Spleen (tissue), 11 donors: ENCODE results near the gene POLA2. TPM values are rescaled to one million over a fixed set of nuclear protein-coding genes. Genes with fewer than 3 reads are reported as not detected.

ENCODE experiments used
- DNase-seq: peaks from one replicate; pipeline ENCODE4 v3.0.0-alpha.2; 2020
- H3K27ac ChIP-seq, 8 donors: fragments of 200-600 bp; sonication (generic) in 7 of 8; 1 replicate in 4 of 8; 2 replicates in 4 of 8; pipeline versions ENCODE4 v1.5.0 to v1.8.0; 2016 to 2021; ENCODE audit warnings: inconsistent platforms in 4 of 8, mild to moderate bottlenecking in 4 of 8, moderate library complexity in 1 of 8
- H3K27me3 ChIP-seq, 7 donors: fragments of 200-600 bp; sonication (generic) in 6 of 7; replicated peaks in 1 of 7; 1 replicate in 4 of 7; 2 replicates in 3 of 7; pipeline versions ENCODE4 v1.5.0 to v1.8.0; 2016 to 2021; ENCODE audit warnings: inconsistent platforms in 3 of 7, mild to moderate bottlenecking in 1 of 7
- H3K36me3 ChIP-seq, 6 donors: fragments of 200-600 bp; sonication (generic) in 5 of 6; 1 replicate in 4 of 6; 2 replicates in 2 of 6; pipeline versions ENCODE4 v1.5.0 to v1.8.0; 2016 to 2021; ENCODE audit warnings: inconsistent platforms in 2 of 6
- H3K4me1 ChIP-seq, 6 donors: fragments of 200-600 bp; sonication (generic) in 5 of 6; 1 replicate in 3 of 6; 2 replicates in 3 of 6; pipeline versions ENCODE4 v1.5.0 to v1.8.0; 2016 to 2021; ENCODE audit warnings: inconsistent platforms in 3 of 6
- H3K4me3 ChIP-seq, 8 donors: fragments of 200-600 bp; sonication (generic) in 7 of 8; 1 replicate in 4 of 8; 2 replicates in 4 of 8; pipeline versions ENCODE4 v1.5.0 to v1.8.0; 2016 to 2021; ENCODE audit warnings: inconsistent platforms in 4 of 8, mild to moderate bottlenecking in 4 of 8, moderate library complexity in 2 of 8
- H3K9me3 ChIP-seq, 8 donors: fragments of 200-600 bp; sonication (generic) in 7 of 8; 1 replicate in 4 of 8; 2 replicates in 4 of 8; pipeline versions ENCODE4 v1.5.0 to v1.8.0; 2016 to 2021; ENCODE audit warnings: inconsistent platforms in 4 of 8
- POLR2A ChIP-seq, 3 donors: fragments of 450-650 bp; IDR thresholded peaks; one replicate each; pipeline ENCODE4 v1.5.1; 2017; ENCODE audit warnings: antibody characterized with exemption in 3 of 3, mild to moderate bottlenecking in 1 of 3
- POLR2AphosphoS5 ChIP-seq, 3 donors: sonication (generic); formaldehyde crosslinking; IDR thresholded peaks; one replicate each; pipeline ENCODE4 v1.5.1; 2017; ENCODE audit warnings: antibody characterized with exemption in 3 of 3
- WGBS, 5 donors: extraction: QIAGEN DNeasy Blood & Tissue Kit in 3 of 5; methylation state at CpG; one replicate each; pipeline versions ENCODE4 v1.1.5 to v1.1.7; 2013 to 2018; 5-methylcytosine and 5-hydroxymethylcytosine counted together
- intact Hi-C: fragments of 100-400 bp; cut with DNase I; formaldehyde crosslinking; loops from one replicate; pipeline ENCODE4 v1.15.0; 2023; ENCODE audit warnings: low total_unique reads
- polyA plus RNA-seq, 3 donors: library from polyadenylated mRNA; stranded (reverse); fragments of 200-250 nt; gene quantifications; one replicate each; pipeline ENCODE4 v1.2.1, GENCODE V29; 2013
- total RNA-seq, 7 donors: library from RNA; depleted of rRNA in 3 of 7; stranded (reverse); fragments of >200 nt in 3 of 7; fragmentation: NEBNext Ultra II Directional in 4 of 7; extraction: Animal tissue kit (Norgen Biotek cat#: 25700) in 4 of 7; gene quantifications; one replicate each; pipeline versions ENCODE4 v1.1.0 to v1.2.1, GENCODE V29; 2016 to 2021
- TF ChIP-seq, protein P1 (sequence below), 11 experiments: fragments of 200-600 bp in 7 of 11; fragments of 450-650 bp in 4 of 11; sonication (generic) in 4 of 11; IDR thresholded peaks in 8 of 11; conservative IDR thresholded peaks in 3 of 11; 1 replicate in 7 of 11; 2 replicates in 4 of 11; pipeline versions ENCODE4 v1.4.0 to v1.8.0; 2016 to 2021; ENCODE audit warnings: antibody characterized with exemption in 11 of 11, inconsistent platforms in 4 of 11, mild to moderate bottlenecking in 1 of 11
- donor health status: healthy with polysubstance abuse.
- donor health status: DM: no; HTN: no; CAD: no; lungs with moderate emphysema.
- donor health status: DM: no; HTN: no; CAD: no.
- donor health status: Bipolar disorder and iron deficiency.
- donor health status: healthy.
- donor health status: DM: no; HTN: no; CAD: no.
- donor health status: DM: yes; HTN: yes; CAD: no.

POLA2 gene
- total and polyA plus RNA-seq, 10 donors: 9.0 to 25.9 (median 14.1) TPM

- WGBS, 5 donors: 12 to 25% (median 22%) methylated on average over 5 of the region's 5 CpGs
- DNase-seq: peak; percentile 1
- Histone ChIP-seq H3K27me3 (no peaks in the 10 kb centered on the region), H3K36me3 (peaks cover 0 to 36% (median 5%) of the 10 kb centered on the region in 6 donors), H3K9me3 (no peaks in the 10 kb centered on the region), H3K4me3 (peak overlapping the region; percentile 88 to 98 (median 90)), H3K27ac (peak overlapping the region in 6 of 8 donors; percentile 81 to 93 (median 88)), H3K4me1 (peaks cover 19 to 67% (median 44%) of the 10 kb centered on the region in 6 donors)
- intact Hi-C loops: loop anchor here (5.0 kb wide), 1 partner anchor 67 kb away; no protein-coding TSS in a partner anchor
- TF ChIP-seq POLR2A (IDR thresholded peaks at IDR 0.05): no peak
- TF ChIP-seq, protein P1, sequence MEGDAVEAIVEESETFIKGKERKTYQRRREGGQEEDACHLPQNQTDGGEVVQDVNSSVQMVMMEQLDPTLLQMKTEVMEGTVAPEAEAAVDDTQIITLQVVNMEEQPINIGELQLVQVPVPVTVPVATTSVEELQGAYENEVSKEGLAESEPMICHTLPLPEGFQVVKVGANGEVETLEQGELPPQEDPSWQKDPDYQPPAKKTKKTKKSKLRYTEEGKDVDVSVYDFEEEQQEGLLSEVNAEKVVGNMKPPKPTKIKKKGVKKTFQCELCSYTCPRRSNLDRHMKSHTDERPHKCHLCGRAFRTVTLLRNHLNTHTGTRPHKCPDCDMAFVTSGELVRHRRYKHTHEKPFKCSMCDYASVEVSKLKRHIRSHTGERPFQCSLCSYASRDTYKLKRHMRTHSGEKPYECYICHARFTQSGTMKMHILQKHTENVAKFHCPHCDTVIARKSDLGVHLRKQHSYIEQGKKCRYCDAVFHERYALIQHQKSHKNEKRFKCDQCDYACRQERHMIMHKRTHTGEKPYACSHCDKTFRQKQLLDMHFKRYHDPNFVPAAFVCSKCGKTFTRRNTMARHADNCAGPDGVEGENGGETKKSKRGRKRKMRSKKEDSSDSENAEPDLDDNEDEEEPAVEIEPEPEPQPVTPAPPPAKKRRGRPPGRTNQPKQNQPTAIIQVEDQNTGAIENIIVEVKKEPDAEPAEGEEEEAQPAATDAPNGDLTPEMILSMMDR (IDR thresholded peaks at IDR 0.05 in 8 of 11, conservative IDR thresholded peaks at IDR 0.05 in 3 of 11): no peak
- no peak for TF ChIP-seq POLR2AphosphoS5 (IDR thresholded peaks at IDR 0.05)
Measured at GRCh38 chr11:65334696-65335295, 73.0 kb downstream of the POLA2 start.

DNA sequence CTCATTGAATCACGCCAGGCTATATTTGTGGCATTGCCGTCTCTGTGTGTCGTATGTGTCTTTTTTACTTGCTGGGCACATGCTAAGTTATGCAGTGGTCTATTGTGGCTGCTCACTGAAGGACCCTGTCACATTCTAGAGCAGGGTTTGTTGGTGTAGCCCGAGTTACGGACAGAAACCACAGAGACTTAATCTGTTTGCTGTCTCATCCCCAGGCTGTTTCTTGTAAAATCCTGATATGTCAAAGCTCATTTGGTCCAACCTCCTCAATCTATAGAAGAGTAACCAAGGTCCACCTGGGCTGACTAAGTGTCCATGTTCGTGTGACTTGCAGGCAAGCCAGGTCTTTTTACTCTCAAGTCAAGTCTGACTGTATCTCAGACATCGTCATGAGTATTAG, 76.9 kb downstream of the POLA2 start:
- Histone ChIP-seq H3K4me1 (peaks cover 16 to 60% (median 39%) of the 10 kb centered on the region in 6 donors), H3K9me3 (no peaks in the 10 kb centered on the region), H3K36me3 (peaks cover 0 to 75% (median 42%) of the 10 kb centered on the region in 6 donors), H3K27me3 (no peaks in the 10 kb centered on the region), H3K4me3 (no peak overlapping the region), H3K27ac (no peak overlapping the region)
- WGBS, 5 donors: 78 to 91% (median 84%) methylated on average over 7 of the region's 7 CpGs
- no peak for DNase-seq
- intact Hi-C loops: no loop called here
- TF ChIP-seq POLR2AphosphoS5 (IDR thresholded peaks at IDR 0.05): no peak
- TF ChIP-seq, protein P1 (IDR thresholded peaks at IDR 0.05 in 8 of 11, conservative IDR thresholded peaks at IDR 0.05 in 3 of 11): no peak
- no peak for TF ChIP-seq POLR2A (IDR thresholded peaks at IDR 0.05)

DNA sequence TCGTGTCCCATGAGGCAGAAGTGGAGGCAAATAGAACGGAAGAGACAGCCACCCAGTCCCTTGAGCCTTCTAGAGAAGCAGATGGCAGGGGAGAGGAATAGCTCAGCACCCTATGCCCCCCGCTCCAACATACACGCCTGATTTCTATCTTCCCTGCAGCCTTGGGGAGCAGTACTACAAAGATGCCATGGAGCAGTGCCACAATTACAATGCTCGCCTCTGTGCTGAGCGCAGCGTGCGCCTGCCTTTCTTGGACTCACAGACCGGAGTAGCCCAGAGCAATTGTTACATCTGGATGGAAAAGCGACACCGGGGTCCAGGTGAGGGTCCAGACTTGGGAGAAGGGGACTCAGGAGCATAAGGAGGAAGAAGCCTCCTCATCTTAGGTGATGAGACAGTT, 78.5 kb downstream of the POLA2 start:
- peaks cover 0 to 91% (median 57%) of the 10 kb centered on the region in 6 donors for H3K36me3 ChIP-seq
- H3K27ac ChIP-seq: no peak overlapping the region
- intact Hi-C loops: no loop called here
- peaks cover 7 to 48% (median 28%) of the 10 kb centered on the region in 6 donors for H3K4me1 ChIP-seq
- TF ChIP-seq, protein P1 (IDR thresholded peaks at IDR 0.05 in 8 of 11, conservative IDR thresholded peaks at IDR 0.05 in 3 of 11): no peak
- TF ChIP-seq POLR2AphosphoS5 (IDR thresholded peaks at IDR 0.05) (no peak), POLR2A (IDR thresholded peaks at IDR 0.05) (no peak)
- H3K4me3 ChIP-seq: no peak overlapping the region
- H3K9me3 ChIP-seq: no peaks in the 10 kb centered on the region
- 92 to 97% (median 95%) methylated on average over 11 of the region's 11 CpGs for WGBS, 5 donors
- no peak for DNase-seq
- H3K27me3 ChIP-seq: no peaks in the 10 kb centered on the region

DNA sequence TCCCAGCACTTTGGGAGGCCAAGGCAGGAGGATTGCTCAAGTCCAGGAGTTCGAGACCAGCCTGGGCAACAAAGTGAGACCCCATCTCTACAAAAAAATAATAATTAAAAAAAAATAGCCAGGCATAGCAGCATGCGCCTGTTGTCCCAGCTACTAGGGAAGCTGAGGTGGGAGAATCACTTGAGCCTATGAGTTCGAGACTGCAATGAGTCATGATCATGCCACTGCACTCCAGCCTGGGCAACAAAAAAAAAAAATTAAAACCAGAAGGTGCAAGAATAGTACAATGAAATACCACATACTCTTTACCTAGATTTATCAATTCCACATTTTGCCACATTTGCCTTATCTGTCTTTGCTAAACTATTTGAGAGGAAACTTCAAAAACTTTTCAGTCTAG, 80.1 kb downstream of the POLA2 start:
- peaks cover 4 to 93% (median 73%) of the 10 kb centered on the region in 6 donors for H3K36me3 ChIP-seq
- TF ChIP-seq POLR2A (IDR thresholded peaks at IDR 0.05) (no peak), POLR2AphosphoS5 (IDR thresholded peaks at IDR 0.05) (no peak)
- TF ChIP-seq, protein P1 (IDR thresholded peaks at IDR 0.05 in 8 of 11, conservative IDR thresholded peaks at IDR 0.05 in 3 of 11): no peak

More for the DNA sequence above, 80.1 kb downstream of the POLA2 start:
- no peak for DNase-seq
- intact Hi-C loops: no loop called here
- H3K27ac ChIP-seq: no peak overlapping the region
- H3K9me3 ChIP-seq: no peaks in the 10 kb centered on the region
- WGBS, 5 donors: 91 to 99% (median 96%) methylated on average over 3 of the region's 3 CpGs
- peaks cover 0 to 34% (median 15%) of the 10 kb centered on the region in 6 donors for H3K4me1 ChIP-seq
- no peak overlapping the region for H3K4me3 ChIP-seq
- no peaks in the 10 kb centered on the region for H3K27me3 ChIP-seq
